GM23248 (cell line): ENCODE measurements around the gene MED17. TPM values are rescaled to one million over a fixed set of nuclear protein-coding genes. Genes with fewer than 3 reads are reported as not detected.

Experiments
- DNase-seq: peaks from one replicate; pipeline ENCODE4 v3.0.0-alpha.2; 2015
- H2AFZ ChIP-seq: fragments of 200-600 bp; sonication (generic); 2 replicates; pipeline ENCODE4 v1.6.1; 2016; ENCODE audit warnings: antibody characterized with exemption
- H3F3A ChIP-seq: fragments of 200-600 bp; sonication (generic); 2 replicates; pipeline ENCODE4 v1.6.1; 2016; ENCODE audit warnings: mild to moderate bottlenecking, antibody characterized with exemption, mixed run types; ENCODE audit not compliant: insufficient read depth
- H3K27ac ChIP-seq: fragments of 200-600 bp; sonication (generic); 2 replicates; pipeline ENCODE4 v1.5.1; 2016; ENCODE audit warnings: mild to moderate bottlenecking
- H3K27me3 ChIP-seq: fragments of 200-600 bp; sonication (generic); replicated peaks from 2 replicates; pipeline ENCODE4 v1.6.1; 2016; ENCODE audit warnings: mild to moderate bottlenecking; ENCODE audit not compliant: insufficient read depth
- H3K36me3 ChIP-seq: fragments of 200-600 bp; sonication (generic); 2 replicates; pipeline ENCODE4 v1.6.1; 2016; ENCODE audit warnings: low read depth, mild to moderate bottlenecking
- H3K4me1 ChIP-seq: fragments of 200-600 bp; sonication (generic); 2 replicates; pipeline ENCODE4 v1.6.1; 2016; ENCODE audit warnings: mild to moderate bottlenecking; ENCODE audit not compliant: insufficient read depth
- H3K4me2 ChIP-seq: fragments of 200-600 bp; sonication (generic); one replicate; pipeline ENCODE4 v1.6.1; 2016; ENCODE audit warnings: mild to moderate bottlenecking; ENCODE audit not compliant: unreplicated experiment
- H3K4me3 ChIP-seq: fragments of 200-600 bp; sonication (generic); 2 replicates; pipeline ENCODE4 v1.5.1; 2016; ENCODE audit warnings: mild to moderate bottlenecking
- H3K79me2 ChIP-seq: fragments of 200-600 bp; sonication (generic); 2 replicates; pipeline ENCODE4 v1.6.1; 2016; ENCODE audit warnings: mild to moderate bottlenecking; ENCODE audit not compliant: insufficient read depth
- H3K9ac ChIP-seq: fragments of 200-600 bp; sonication (generic); 2 replicates; pipeline ENCODE4 v1.6.1; 2016; ENCODE audit warnings: mild to moderate bottlenecking
- H3K9me2 ChIP-seq: fragments of 200-600 bp; sonication (generic); 2 replicates; pipeline ENCODE4 v1.6.1; 2016; ENCODE audit warnings: mixed run types, mild to moderate bottlenecking, moderate library complexity; ENCODE audit not compliant: insufficient read depth
- H3K9me3 ChIP-seq: fragments of 200-600 bp; sonication (generic); one replicate; pipeline ENCODE4 v1.6.1; 2017; ENCODE audit warnings: low read depth
- H4K20me1 ChIP-seq: fragments of 200-600 bp; sonication (generic); 2 replicates; pipeline ENCODE4 v1.6.0; 2016; ENCODE audit not compliant: insufficient read depth
- EZH2 ChIP-seq: fragments of 200-600 bp; sonication (generic); IDR thresholded peaks from 2 replicates; pipeline ENCODE4 v1.6.1; 2018; ENCODE audit warnings: antibody characterized with exemption, mild to moderate bottlenecking; ENCODE audit not compliant: insufficient read depth, poor library complexity, severe bottlenecking
- EZH2phosphoT487 ChIP-seq: fragments of 200-600 bp; sonication (generic); IDR thresholded peaks from 2 replicates; pipeline ENCODE4 v1.6.1; 2018; ENCODE audit warnings: antibody characterized with exemption, moderate library complexity, mild to moderate bottlenecking, low read depth; ENCODE audit not compliant: insufficient read depth
- WGBS, 2 experiments: methylation state at CpG; one replicate each; pipeline ENCODE4 v1.1.6; 2015 to 2017; ENCODE audit warnings: low lambda C conversion rate in 2 of 2, low coverage in 1 of 2; ENCODE audit errors: missing lambda C conversion rate in 2 of 2; 5-methylcytosine and 5-hydroxymethylcytosine counted together
- in situ Hi-C: fragments of 300-500 bp; cut with MboI; formaldehyde crosslinking; loops from 2 replicates; pipeline ENCODE4 v1.15.0; 2020
- polyA plus RNA-seq: library from polyadenylated mRNA; unstranded; fragments of >200 nt; fragmentation: Nextera tagmentation; extraction: Ambion mirVana; gene quantifications from 2 replicates; pipeline ENCODE4 v1.2.1, GENCODE V29; 2016
- total RNA-seq: library from RNA; depleted of rRNA; stranded (reverse); fragments of >200 nt; shearing (Covaris generic); gene quantifications from 2 replicates; pipeline ENCODE4 v1.2.3, GENCODE V29; 2014

Gene MED17
- total and polyA plus RNA-seq, 2 experiments from 2014 or later, result 22.2 to 22.4 TPM

DNA sequence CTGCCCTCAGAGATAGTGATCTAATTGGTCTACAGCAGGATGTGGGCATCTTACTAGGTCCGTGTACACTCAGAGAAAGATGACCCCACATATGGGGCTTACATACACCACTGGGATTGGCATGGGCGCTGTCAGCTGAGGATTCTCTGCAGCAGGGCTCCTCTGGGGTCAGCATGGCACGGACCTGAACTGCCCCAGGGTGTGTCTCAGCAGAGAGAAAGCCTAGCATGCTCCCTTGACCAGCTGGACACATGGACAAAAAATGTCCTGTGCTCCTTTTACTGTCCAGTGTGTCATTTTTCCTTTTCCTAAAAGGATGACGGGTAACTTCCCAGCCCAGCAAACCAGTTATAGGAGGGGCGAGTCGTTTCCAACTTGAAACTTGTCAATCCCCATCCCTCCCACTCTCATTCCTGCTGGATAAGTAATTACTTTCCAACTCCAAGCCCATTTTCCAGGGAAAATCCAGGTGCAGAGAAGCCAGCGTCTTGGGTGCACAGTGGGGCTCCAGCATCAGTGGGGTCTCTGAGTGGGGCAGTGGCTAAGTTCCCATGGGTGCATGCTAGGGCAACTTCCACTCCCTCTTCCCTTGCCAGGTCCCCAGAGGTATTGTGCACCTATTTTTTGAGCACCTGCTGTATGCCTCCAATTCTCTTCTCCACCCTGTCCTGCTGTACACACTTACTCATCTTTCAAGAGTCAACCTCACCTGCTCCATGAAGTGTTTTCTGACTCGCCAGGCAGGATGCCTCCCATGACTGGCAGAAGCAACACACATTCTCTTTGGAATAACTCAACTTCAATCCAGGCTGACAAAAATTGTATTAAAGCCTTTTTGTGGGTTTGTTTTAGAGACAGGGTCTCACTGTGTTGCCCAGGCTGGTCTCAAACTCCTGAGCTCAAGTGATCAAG lies 61.4 kb downstream of the MED17 start:
- Histone ChIP-seq H3K27me3 (no peaks in the 10 kb centered on the region), H3K4me3 (no peak overlapping the region), H3K36me3 (no peaks in the 10 kb centered on the region), H3K79me2 (no peaks in the 10 kb centered on the region), H3F3A (peaks cover under 1% of the 10 kb centered on the region; the same call in 1 of the 2 replicates), H3K9me2 (no peaks in the 10 kb centered on the region), H3K4me1 (peaks cover 3% of the 10 kb centered on the region; the same call in 1 of the 2 replicates), H3K4me2 (no peak overlapping the region), H4K20me1 (no peaks in the 10 kb centered on the region), H3K9ac (no peak overlapping the region), H3K27ac (no peak overlapping the region), H3K9me3 (no peaks in the 10 kb centered on the region), H2AFZ (no peak overlapping the region)
- in situ Hi-C loops, result no loop called here
- WGBS, 2 experiments, result 76 to 83% methylated on average over 8 of the region's 8 CpGs
- peak; percentile 20 for DNase-seq
- no peak for TF ChIP-seq EZH2
- TF ChIP-seq EZH2phosphoT487, result no peak

GRCh38 chr11:93846411-93846810 lies 62.3 kb downstream of the MED17 start:
- DNase-seq, result peak; percentile 20
- Histone ChIP-seq H3K9me3 (no peaks in the 10 kb centered on the region), H3K79me2 (no peaks in the 10 kb centered on the region), H2AFZ (no peak overlapping the region), H3F3A (no peaks in the 10 kb centered on the region), H3K27me3 (no peaks in the 10 kb centered on the region), H3K4me1 (peaks cover 3% of the 10 kb centered on the region; the same call in 1 of the 2 replicates), H4K20me1 (no peaks in the 10 kb centered on the region), H3K4me3 (no peak overlapping the region), H3K27ac (no peak overlapping the region), H3K36me3 (no peaks in the 10 kb centered on the region), H3K9ac (no peak overlapping the region), H3K9me2 (no peaks in the 10 kb centered on the region), H3K4me2 (no peak overlapping the region)
- WGBS, 2 experiments, result 90 to 97% methylated on average over 2 of the region's 2 CpGs
- TF ChIP-seq EZH2 (no peak), EZH2phosphoT487 (no peak)
- in situ Hi-C loops, result no loop called here

DNA sequence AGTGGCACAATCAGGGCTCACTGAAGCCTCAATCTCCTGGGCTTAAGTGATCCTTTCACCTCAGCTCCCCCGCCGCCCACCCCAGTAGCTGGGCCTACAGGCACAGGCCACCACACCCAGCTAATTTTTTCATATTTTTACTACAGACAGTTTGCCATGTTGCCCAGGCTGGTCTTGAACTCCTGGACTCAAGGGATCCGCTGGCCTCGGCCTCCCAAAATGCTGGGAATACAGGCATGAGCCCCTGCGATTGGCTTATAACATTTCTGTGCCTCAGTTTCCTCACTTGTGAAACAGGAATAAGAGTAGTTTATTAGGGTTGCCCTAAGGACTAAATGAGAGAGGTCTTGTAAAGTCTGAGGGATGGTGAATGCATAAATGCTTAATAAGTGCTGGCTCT lies 65.1 kb downstream of the MED17 start:
- Histone ChIP-seq H3K79me2 (no peaks in the 10 kb centered on the region), H3K9me2 (no peaks in the 10 kb centered on the region), H3K4me3 (no peak overlapping the region), H3F3A (no peaks in the 10 kb centered on the region), H3K4me1 (peaks cover 3% of the 10 kb centered on the region; the same call in 1 of the 2 replicates), H3K4me2 (no peak overlapping the region), H2AFZ (no peak overlapping the region), H4K20me1 (no peaks in the 10 kb centered on the region), H3K36me3 (no peaks in the 10 kb centered on the region), H3K27me3 (0 out of 2 replicates have a peak, but pooled peaks cover 7% of the 10 kb centered on the region), H3K27ac (no peak overlapping the region), H3K9ac (no peak overlapping the region), H3K9me3 (no peaks in the 10 kb centered on the region)
- TF ChIP-seq EZH2 (no peak), EZH2phosphoT487 (no peak)
- no peak for DNase-seq
- in situ Hi-C loops, result no loop called here
- WGBS, 2 experiments, result 88 to 92% methylated on average over 5 of the region's 5 CpGs

DNA sequence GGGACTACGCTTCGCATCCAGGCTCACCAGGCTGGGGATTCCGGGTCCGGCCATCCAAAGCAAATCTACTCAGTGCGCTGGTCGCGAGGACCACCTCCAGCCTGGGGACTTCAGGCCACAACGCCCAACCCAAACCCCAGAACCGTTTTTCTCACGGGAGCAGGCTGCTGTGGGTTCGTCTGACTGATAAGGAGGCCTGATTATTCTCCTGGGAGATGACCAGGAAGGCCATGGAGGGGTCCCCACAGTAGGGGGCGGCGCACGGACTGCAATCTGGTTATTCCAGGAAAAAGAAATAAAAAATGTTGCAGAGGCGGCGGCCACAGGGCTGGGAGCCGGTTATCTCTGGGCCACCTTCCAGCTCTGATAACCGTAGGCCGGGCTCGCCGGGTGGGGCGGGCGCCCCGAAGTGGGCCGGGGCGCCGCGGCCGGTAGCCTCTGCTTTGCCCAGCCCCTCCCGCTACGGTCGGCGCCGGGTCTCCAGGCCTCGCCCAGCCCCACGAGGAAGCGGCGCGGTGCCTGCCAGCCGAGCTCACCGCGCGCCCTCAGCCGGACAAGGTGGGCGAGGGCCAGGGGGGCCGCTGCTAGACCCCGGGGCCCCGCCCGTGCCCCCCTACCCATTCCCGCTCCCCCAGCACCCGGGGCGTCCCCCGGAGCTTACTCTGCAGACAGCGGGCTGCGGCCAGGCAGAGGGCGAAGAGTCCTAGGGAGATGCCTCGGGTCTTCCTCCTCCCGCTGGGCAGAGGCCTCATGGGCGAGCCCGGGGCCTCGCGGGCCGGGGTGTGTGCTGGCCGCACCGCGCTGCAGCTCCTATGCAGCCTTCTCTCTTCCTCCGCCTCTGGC lies 65.9 kb downstream of the MED17 start:
- no peaks in the 10 kb centered on the region for H3K79me2 ChIP-seq
- no peaks in the 10 kb centered on the region for H3K9me2 ChIP-seq
- H3K4me3 ChIP-seq, result peak overlapping the region; percentile 64
- no peak for TF ChIP-seq EZH2
- no peak for TF ChIP-seq EZH2phosphoT487
- peak overlapping the region; percentile 55 for H3K9ac ChIP-seq
- 19 to 21% methylated on average over 47 of the region's 67 CpGs for WGBS, 2 experiments
- H3K27ac ChIP-seq, result no peak overlapping the region
- H2AFZ ChIP-seq, result peak overlapping the region; percentile 84
- peak; percentile 56 for DNase-seq
- H4K20me1 ChIP-seq, result no peaks in the 10 kb centered on the region
- peak overlapping the region; percentile 92 for H3K4me2 ChIP-seq
- peaks cover 3% of the 10 kb centered on the region; the same call in 1 of the 2 replicates for H3K4me1 ChIP-seq
- H3K36me3 ChIP-seq, result no peaks in the 10 kb centered on the region
- H3F3A ChIP-seq, result no peaks in the 10 kb centered on the region
- in situ Hi-C loops, result no loop called here
- H3K9me3 ChIP-seq, result no peaks in the 10 kb centered on the region
- H3K27me3 ChIP-seq, result 0 out of 2 replicates have a peak, but pooled peaks cover 7% of the 10 kb centered on the region
